H9 (cell line): Measurements from ENCODE around the gene HGS. TPM values are rescaled to one million over a fixed set of nuclear protein-coding genes. Genes with fewer than 3 reads are reported as not detected.

Source experiments
- DNase-seq: peaks from one replicate; pipeline ENCODE4 v3.0.0-alpha.2; 2017
- H2AFZ ChIP-seq: one replicate; pipeline ENCODE4 v1.6.1; 2013; ENCODE audit warnings: mild to moderate bottlenecking, low read length, control low read depth, moderate library complexity
- H2AK5ac ChIP-seq: 2 replicates; pipeline ENCODE4 v1.6.1; 2013; ENCODE audit warnings: low read length, control low read depth, mixed read lengths; ENCODE audit not compliant: insufficient read length
- H2BK120ac ChIP-seq: one replicate; pipeline ENCODE4 v1.6.1; 2013; ENCODE audit warnings: low read depth, mild to moderate bottlenecking, low read length, control low read depth, inconsistent platforms; ENCODE audit not compliant: poor library complexity, severe bottlenecking
- H2BK12ac ChIP-seq: 2 replicates; pipeline ENCODE4 v1.6.1; 2013; ENCODE audit warnings: low read length, control low read depth, mixed read lengths, low read depth; ENCODE audit not compliant: insufficient read length
- H2BK15ac ChIP-seq: 2 replicates; pipeline ENCODE4 v1.6.1; 2013; ENCODE audit warnings: low read depth, low read length, control low read depth
- H2BK20ac ChIP-seq: one replicate; pipeline ENCODE4 v1.6.1; 2013; ENCODE audit warnings: low read depth, mild to moderate bottlenecking, low read length, control low read depth, inconsistent platforms; ENCODE audit not compliant: poor library complexity, severe bottlenecking
- H2BK5ac ChIP-seq: 2 replicates; pipeline ENCODE4 v1.6.1; 2013; ENCODE audit warnings: low read length, control low read depth, mixed read lengths; ENCODE audit not compliant: insufficient read length
- H3K14ac ChIP-seq: 2 replicates; pipeline ENCODE4 v1.6.1; 2013; ENCODE audit warnings: low read length, control low read depth; ENCODE audit not compliant: insufficient read depth
- H3K18ac ChIP-seq: 2 replicates; pipeline ENCODE4 v1.6.1; 2013; ENCODE audit warnings: low read depth, mild to moderate bottlenecking, mixed read lengths, low read length, control low read depth; ENCODE audit not compliant: insufficient read length
- H3K23ac ChIP-seq: 2 replicates; pipeline ENCODE4 v1.6.1; 2013; ENCODE audit warnings: low read length, control low read depth, mixed read lengths, low read depth; ENCODE audit not compliant: insufficient read length
- H3K23me2 ChIP-seq: 2 replicates; pipeline ENCODE4 v1.6.1; 2013; ENCODE audit warnings: low read depth, mild to moderate bottlenecking, mixed read lengths, low read length, control low read depth; ENCODE audit not compliant: insufficient read length, poor library complexity, severe bottlenecking
- H3K27ac ChIP-seq: 2 replicates; pipeline ENCODE4 v1.5.1; 2013; ENCODE audit warnings: low read length, control low read depth, mixed read lengths, low read depth; ENCODE audit not compliant: insufficient read length
- H3K27me3 ChIP-seq: 2 replicates; pipeline ENCODE4 v1.6.1; 2013; ENCODE audit warnings: low read length, control low read depth, inconsistent platforms; ENCODE audit not compliant: insufficient read depth
- H3K4ac ChIP-seq: 2 replicates; pipeline ENCODE4 v1.6.1; 2013; ENCODE audit warnings: low read depth, mild to moderate bottlenecking, control low read depth, inconsistent platforms, low read length, moderate library complexity
- H3K4me1 ChIP-seq: 2 replicates; pipeline ENCODE4 v1.6.1; 2013; ENCODE audit warnings: low read length, control low read depth, inconsistent platforms; ENCODE audit not compliant: insufficient read depth
- H3K4me2 ChIP-seq: 2 replicates; pipeline ENCODE4 v1.6.1; 2013; ENCODE audit warnings: low read length, control low read depth, mixed read lengths; ENCODE audit not compliant: insufficient read length, insufficient read depth
- H3K56ac ChIP-seq: 2 replicates; pipeline ENCODE4 v1.6.1; 2013; ENCODE audit warnings: low read depth, mild to moderate bottlenecking, mixed read lengths, low read length, control low read depth; ENCODE audit not compliant: insufficient read length
- H3K79me1 ChIP-seq: 2 replicates; pipeline ENCODE4 v1.6.1; 2013; ENCODE audit warnings: low read depth, mild to moderate bottlenecking, moderate library complexity, low read length, control low read depth, inconsistent platforms; ENCODE audit not compliant: insufficient read depth, poor library complexity, severe bottlenecking
- H3K79me2 ChIP-seq: 2 replicates; pipeline ENCODE4 v1.6.1; 2013; ENCODE audit warnings: low read length, control low read depth, inconsistent platforms; ENCODE audit not compliant: insufficient read depth
- H3K9ac ChIP-seq: 2 replicates; pipeline ENCODE4 v1.6.1; 2013; ENCODE audit warnings: low read length, control low read depth, mixed read lengths; ENCODE audit not compliant: insufficient read length; ENCODE audit errors: extremely low read depth
- H3K9me3 ChIP-seq: one replicate; pipeline ENCODE4 v1.6.1; 2013; ENCODE audit warnings: low read depth, low read length, inconsistent platforms; ENCODE audit not compliant: control insufficient read depth
- H3T11ph ChIP-seq: one replicate; pipeline ENCODE4 v1.6.1; 2013; ENCODE audit warnings: mild to moderate bottlenecking, low read length, control low read depth, inconsistent platforms
- H4K20me1 ChIP-seq: one replicate; pipeline ENCODE4 v1.6.1; 2013; ENCODE audit not compliant: control insufficient read depth, insufficient read length, insufficient read depth
- H4K5ac ChIP-seq: 2 replicates; pipeline ENCODE4 v1.6.1; 2013; ENCODE audit warnings: low read depth, mild to moderate bottlenecking, mixed read lengths, low read length, control low read depth; ENCODE audit not compliant: insufficient read length
- H4K8ac ChIP-seq: replicated peaks from 2 replicates; pipeline ENCODE4 v1.6.1; 2013; ENCODE audit warnings: low read length, control low read depth, mixed read lengths, low read depth; ENCODE audit not compliant: insufficient read length
- H4K91ac ChIP-seq: 2 replicates; pipeline ENCODE4 v1.6.1; 2013; ENCODE audit warnings: low read depth, mild to moderate bottlenecking, moderate library complexity, mixed read lengths, low read length, control low read depth; ENCODE audit not compliant: insufficient read length
- H3K27ac Mint-ChIP-seq, 3 experiments: 2 replicates in 2 of 3; 3 replicates in 1 of 3; pipeline ENCODE4 v1.8.0; 2020 to 2021; ENCODE audit warnings: mixed read lengths in 3 of 3, mild to moderate bottlenecking in 1 of 3, moderate library complexity in 1 of 3
- H3K27me3 Mint-ChIP-seq: 2 replicates; pipeline ENCODE4 v1.8.0; 2021; ENCODE audit warnings: low read depth, mild to moderate bottlenecking, moderate library complexity, mixed read lengths
- H3K36me3 Mint-ChIP-seq, 3 experiments: 2 replicates in 2 of 3; 3 replicates in 1 of 3; pipeline ENCODE4 v1.8.0; 2020 to 2021; ENCODE audit warnings: low read depth in 3 of 3, mixed read lengths in 3 of 3; ENCODE audit not compliant: insufficient read depth in 1 of 3
- H3K4me1 Mint-ChIP-seq, 2 experiments: 2 replicates each; pipeline ENCODE4 v1.8.0; 2020; ENCODE audit warnings: mixed read lengths in 2 of 2
- H3K4me3 Mint-ChIP-seq, 2 experiments: 2 replicates in 1 of 2; 3 replicates in 1 of 2; pipeline ENCODE4 v1.8.0; 2020 to 2021; ENCODE audit warnings: mild to moderate bottlenecking in 2 of 2, mixed read lengths in 2 of 2, moderate library complexity in 1 of 2
- H3K9me3 Mint-ChIP-seq, 2 experiments: 2 replicates in 1 of 2; 3 replicates in 1 of 2; pipeline ENCODE4 v1.8.0; 2020; ENCODE audit warnings: mild to moderate bottlenecking in 2 of 2, mixed read lengths in 2 of 2, moderate library complexity in 1 of 2
- CTCF ChIP-seq: fragments of 200-600 bp; sonication (generic); conservative IDR thresholded peaks from 3 replicates; pipeline ENCODE4 v1.8.0; 2021; ENCODE audit warnings: antibody characterized with exemption, mild to moderate bottlenecking
- WGBS: extraction: QIAGEN DNeasy Blood & Tissue Kit; methylation state at CpG from one replicate; pipeline ENCODE4 v1.1.7; 2013; ENCODE audit warnings: missing lambda C conversion rate, low lambda C conversion rate, mixed read lengths; ENCODE audit not compliant: insufficient read length; ENCODE audit errors: extremely low coverage; 5-methylcytosine and 5-hydroxymethylcytosine counted together
- total RNA-seq: library from RNA; stranded (reverse); gene quantifications from 2 replicates; pipeline ENCODE4 v1.2.1, GENCODE V29; 2021

Gene HGS
- total RNA-seq, 1 experiment from 2014 or later = 106 TPM

- Histone ChIP-seq H3K18ac (peak overlapping the region; percentile 25), H3K79me2 (peaks cover 8% of the 10 kb centered on the region; the same call in 1 of the 2 replicates), H3K14ac (peak overlapping the region; percentile 86), H3K27ac (no peak overlapping the region), H3T11ph (no peak overlapping the region), H4K20me1 (no peaks in the 10 kb centered on the region), H4K8ac (no peak overlapping the region), H2BK5ac (no peak overlapping the region), H4K5ac (no peak overlapping the region), H2BK20ac (no peak overlapping the region), H3K4ac (no peak overlapping the region), H2BK15ac (no peak overlapping the region; the same call in 1 of the 2 replicates), H3K9me3 (no peaks in the 10 kb centered on the region), H2AK5ac (no peak overlapping the region), H3K9ac (peak overlapping the region; percentile 84), H2BK12ac (no peak overlapping the region), H4K91ac (no peak overlapping the region), H3K27me3 (no peaks in the 10 kb centered on the region), H3K4me1 (0 out of 2 replicates have a peak, but pooled peaks cover 4% of the 10 kb centered on the region), H3K23ac (no peak overlapping the region), H2BK120ac (no peak overlapping the region), H2AFZ (no peak overlapping the region), H3K79me1 (peaks cover 8% of the 10 kb centered on the region), H3K4me2 (peak overlapping the region; percentile 84), H3K56ac (no peak overlapping the region), H3K23me2 (peaks cover 19% of the 10 kb centered on the region)
- WGBS = no CpG with 5 or more reads among the region's 27 CpGs
- TF ChIP-seq CTCF = no peak
- peak overlapping the region; percentile 89 to 93 for H3K4me3 Mint-ChIP-seq
- peaks cover 30 to 68% (median 47%) of the 10 kb centered on the region in 3 experiments for H3K36me3 Mint-ChIP-seq
- no peaks in the 10 kb centered on the region; the same call in 1 of the 2 replicates for H3K27me3 Mint-ChIP-seq
- peak overlapping the region in 2 of 3 experiments; percentile 77 to 83; a peak in 3 of 7 replicates for H3K27ac Mint-ChIP-seq
- no peak for DNase-seq
- H3K9me3 Mint-ChIP-seq = no peaks in the 10 kb centered on the region
- peaks cover 6 to 17% of the 10 kb centered on the region in 2 experiments for H3K4me1 Mint-ChIP-seq
These were observed 20.2 kb downstream of the HGS start for GRCh38 chr17:81703747-81704654.
